Keratinocyte (primary cell): ENCODE results near the gene TMEM151B. TPM values are rescaled to one million over a fixed set of nuclear protein-coding genes. Genes with fewer than 3 reads are reported as not detected.

Source experiments
- DNase-seq: peaks from one replicate; pipeline ENCODE4 v3.0.0-alpha.2; 2011; ENCODE audit warnings: low read depth, missing footprints, low spot score
- FAIRE-seq: peaks from 2 replicates; lab custom pipeline; 2011; peaks lifted over from hg19 to GRCh38; lab: Jason Lieb, UNC
- H2AFZ ChIP-seq: 2 replicates; pipeline ENCODE4 v1.6.0; 2012; ENCODE audit warnings: low read length, control low read depth, inconsistent platforms; ENCODE audit not compliant: control insufficient read depth
- H3K27ac ChIP-seq: 2 replicates; pipeline ENCODE4 v1.5.1; 2011; ENCODE audit warnings: low read length; ENCODE audit not compliant: control insufficient read depth, insufficient read depth
- H3K27me3 ChIP-seq: 3 replicates; pipeline ENCODE4 v1.6.0; 2011; ENCODE audit warnings: low read length; ENCODE audit not compliant: control insufficient read depth, insufficient read depth; ENCODE audit errors: extremely low read depth
- H3K36me3 ChIP-seq, 2 experiments: 2 replicates in 1 of 2; 3 replicates in 1 of 2; pipeline ENCODE4 v1.5.1; 2011; ENCODE audit warnings: low read length in 2 of 2, mild to moderate bottlenecking in 1 of 2; ENCODE audit not compliant: control insufficient read depth in 2 of 2, insufficient read depth in 2 of 2; ENCODE audit errors: extremely low read depth in 1 of 2
- H3K4me1 ChIP-seq: 3 replicates; pipeline ENCODE4 v1.5.1; 2011; ENCODE audit warnings: low read length; ENCODE audit not compliant: control insufficient read depth, insufficient read depth; ENCODE audit errors: extremely low read depth
- H3K4me2 ChIP-seq: 3 replicates; pipeline ENCODE4 v1.6.0; 2011; ENCODE audit warnings: low read depth, low read length; ENCODE audit not compliant: control insufficient read depth, insufficient read depth; ENCODE audit errors: extremely low read depth
- H3K4me3 ChIP-seq, 3 experiments: fragments of 200-600 bp in 1 of 3; sonication (generic) in 1 of 3; 2 replicates in 2 of 3; 3 replicates in 1 of 3; pipeline ENCODE4 v1.5.1; 2011 to 2016; ENCODE audit warnings: low read length in 3 of 3, mild to moderate bottlenecking in 3 of 3, control low read depth in 2 of 3, inconsistent platforms in 1 of 3, low read depth in 1 of 3, mixed read lengths in 1 of 3, mixed run types in 1 of 3, moderate library complexity in 1 of 3; ENCODE audit not compliant: control insufficient read depth in 2 of 3, insufficient read depth in 2 of 3; ENCODE audit errors: extremely low read depth in 1 of 3
- H3K79me2 ChIP-seq: 2 replicates; pipeline ENCODE4 v1.6.0; 2012; ENCODE audit warnings: low read length; ENCODE audit not compliant: control insufficient read depth, insufficient read depth
- H3K9ac ChIP-seq: 3 replicates; pipeline ENCODE4 v1.6.0; 2011; ENCODE audit warnings: low read length; ENCODE audit not compliant: control insufficient read depth, insufficient read depth; ENCODE audit errors: extremely low read depth
- H3K9me1 ChIP-seq: 3 replicates; pipeline ENCODE4 v1.6.0; 2011; ENCODE audit warnings: low read length; ENCODE audit not compliant: control insufficient read depth, insufficient read depth; ENCODE audit errors: extremely low read depth
- H3K9me3 ChIP-seq: 2 replicates; pipeline ENCODE4 v1.5.1; 2012; ENCODE audit warnings: low read depth, low read length; ENCODE audit not compliant: control insufficient read depth
- H4K20me1 ChIP-seq: 3 replicates; pipeline ENCODE4 v1.6.0; 2011; ENCODE audit warnings: low read length; ENCODE audit not compliant: control insufficient read depth, insufficient read depth; ENCODE audit errors: extremely low read depth
- EZH2 ChIP-seq: IDR thresholded peaks from one replicate; pipeline ENCODE4 v1.6.1; 2012; ENCODE audit warnings: inconsistent platforms, mild to moderate bottlenecking, low read length, moderate library complexity
- dilution Hi-C: fragments of 300-500 bp; cut with MboI; formaldehyde crosslinking; loops from one replicate; pipeline ENCODE4 v1.7.0; 2020; ENCODE audit warnings: low sequenced_read_pairs; ENCODE audit not compliant: extremely low pct_ligation_motif_present
- polyA plus RNA-seq, 5 experiments: library from polyadenylated mRNA; depleted of rRNA in 3 of 5; stranded (reverse) in 3 of 5; stranded (forward) in 1 of 5; unstranded in 1 of 5; fragments of >200 nt; gene quantifications; 1 replicate in 1 of 5; 2 replicates in 3 of 5; 3 replicates in 1 of 5; pipeline versions ENCODE4 v1.2.1 to v1.2.3, GENCODE V29; 2011 to 2012; ENCODE audit warnings: missing spikeins in 2 of 5, low read depth in 1 of 5, low replicate concordance in 1 of 5
- TF ChIP-seq, protein P1 (sequence below), 3 experiments: IDR thresholded peaks in 1 of 3; conservative IDR thresholded peaks in 1 of 3; optimal IDR thresholded peaks in 1 of 3; 2 replicates in 2 of 3; 3 replicates in 1 of 3; pipeline versions ENCODE3 to v1.5.1; 2011; ENCODE audit warnings: low read length in 3 of 3, mild to moderate bottlenecking in 3 of 3, moderate library complexity in 2 of 3, control low read depth in 1 of 3, inconsistent platforms in 1 of 3; ENCODE audit not compliant: insufficient read depth in 2 of 3; ENCODE audit errors: extremely low read depth in 1 of 3

Gene TMEM151B
- polyA plus RNA-seq, 1 donor (not counting 4 experiments of a cell fraction or from before 2014, with no cell fraction given), result not detected

DNA sequence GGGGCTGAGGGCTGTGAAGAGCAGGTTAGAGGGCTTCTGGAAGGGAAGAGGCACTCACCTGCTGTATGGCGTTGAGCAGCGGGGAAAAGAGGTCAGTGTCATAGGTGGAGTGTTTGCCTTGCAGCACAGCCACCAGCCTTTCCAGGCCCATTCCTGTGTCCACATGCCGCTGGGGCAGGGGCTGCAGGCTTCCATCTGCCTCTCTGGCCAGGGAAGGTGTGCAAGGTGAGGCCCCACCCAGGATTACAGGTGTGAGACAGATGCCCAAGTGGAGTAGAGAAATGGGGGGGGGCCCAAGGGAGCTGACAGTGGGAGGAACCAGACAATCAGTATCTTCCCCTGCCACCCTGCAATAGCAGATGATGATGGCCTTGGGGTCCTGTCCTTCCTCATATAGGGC is 40.0 kb downstream of the TMEM151B start:
- peaks cover 12% of the 10 kb centered on the region for H3K79me2 ChIP-seq
- no peaks in the 10 kb centered on the region for H3K9me1 ChIP-seq
- peaks cover 19% of the 10 kb centered on the region for H3K4me1 ChIP-seq
- no peaks in the 10 kb centered on the region for H3K27me3 ChIP-seq
- peaks cover 18 to 32% of the 10 kb centered on the region in 2 experiments for H3K36me3 ChIP-seq
- no peak overlapping the region for H3K27ac ChIP-seq
- FAIRE-seq, result no peak
- no peak for DNase-seq
- H2AFZ ChIP-seq, result no peak overlapping the region
- H3K4me2 ChIP-seq, result no peak overlapping the region
- H3K9ac ChIP-seq, result no peak overlapping the region
- no peaks in the 10 kb centered on the region for H3K9me3 ChIP-seq
- H3K4me3 ChIP-seq, result no peak overlapping the region
- dilution Hi-C loops, result no loop called here
- TF ChIP-seq, protein P1, sequence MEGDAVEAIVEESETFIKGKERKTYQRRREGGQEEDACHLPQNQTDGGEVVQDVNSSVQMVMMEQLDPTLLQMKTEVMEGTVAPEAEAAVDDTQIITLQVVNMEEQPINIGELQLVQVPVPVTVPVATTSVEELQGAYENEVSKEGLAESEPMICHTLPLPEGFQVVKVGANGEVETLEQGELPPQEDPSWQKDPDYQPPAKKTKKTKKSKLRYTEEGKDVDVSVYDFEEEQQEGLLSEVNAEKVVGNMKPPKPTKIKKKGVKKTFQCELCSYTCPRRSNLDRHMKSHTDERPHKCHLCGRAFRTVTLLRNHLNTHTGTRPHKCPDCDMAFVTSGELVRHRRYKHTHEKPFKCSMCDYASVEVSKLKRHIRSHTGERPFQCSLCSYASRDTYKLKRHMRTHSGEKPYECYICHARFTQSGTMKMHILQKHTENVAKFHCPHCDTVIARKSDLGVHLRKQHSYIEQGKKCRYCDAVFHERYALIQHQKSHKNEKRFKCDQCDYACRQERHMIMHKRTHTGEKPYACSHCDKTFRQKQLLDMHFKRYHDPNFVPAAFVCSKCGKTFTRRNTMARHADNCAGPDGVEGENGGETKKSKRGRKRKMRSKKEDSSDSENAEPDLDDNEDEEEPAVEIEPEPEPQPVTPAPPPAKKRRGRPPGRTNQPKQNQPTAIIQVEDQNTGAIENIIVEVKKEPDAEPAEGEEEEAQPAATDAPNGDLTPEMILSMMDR (optimal IDR thresholded peaks at IDR 0.05 in 1 of 3, IDR thresholded peaks at IDR 0.05 in 1 of 3, conservative IDR thresholded peaks at IDR 0.05 in 1 of 3; ENCODE audit: extremely low read depth in 1 of 3, insufficient read depth in 2 of 3, low read length in 3 of 3), result no peak
- TF ChIP-seq EZH2, result no peak
- no peaks in the 10 kb centered on the region for H4K20me1 ChIP-seq

DNA sequence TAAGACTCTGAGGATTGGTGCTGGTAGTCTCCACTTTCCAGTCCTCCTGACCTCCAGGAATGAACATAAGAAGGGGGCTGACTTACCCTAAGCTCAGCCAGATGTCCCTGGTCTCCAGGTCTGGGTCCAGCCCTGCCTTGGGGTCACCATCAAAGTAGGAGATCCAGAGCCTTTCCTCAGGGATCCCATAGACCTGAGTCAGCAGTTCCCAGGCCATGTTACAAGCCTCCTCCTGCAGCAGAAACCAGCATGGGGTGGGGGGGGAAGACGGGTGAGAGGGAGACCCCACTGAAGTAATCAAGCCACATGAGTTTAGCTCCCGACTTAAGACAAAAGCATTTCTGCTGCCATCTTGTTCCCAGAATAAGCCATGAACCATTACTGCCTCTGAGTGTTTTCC is 41.1 kb downstream of the TMEM151B start:
- H3K9me1 ChIP-seq, result no peaks in the 10 kb centered on the region
- peaks cover 12% of the 10 kb centered on the region for H3K79me2 ChIP-seq
- DNase-seq (no peak), FAIRE-seq (no peak)
- no peaks in the 10 kb centered on the region for H3K27me3 ChIP-seq
- H4K20me1 ChIP-seq, result no peaks in the 10 kb centered on the region
- H2AFZ ChIP-seq, result no peak overlapping the region
- H3K4me3 ChIP-seq, result no peak overlapping the region
- no peak overlapping the region for H3K27ac ChIP-seq
- H3K4me2 ChIP-seq, result no peak overlapping the region
- dilution Hi-C loops, result no loop called here
- H3K9me3 ChIP-seq, result no peaks in the 10 kb centered on the region
- H3K36me3 ChIP-seq, result peaks cover 16 to 27% of the 10 kb centered on the region in 2 experiments
- peaks cover 19% of the 10 kb centered on the region for H3K4me1 ChIP-seq
- no peak overlapping the region for H3K9ac ChIP-seq
- TF ChIP-seq EZH2, result no peak
- TF ChIP-seq, protein P1 (optimal IDR thresholded peaks at IDR 0.05 in 1 of 3, IDR thresholded peaks at IDR 0.05 in 1 of 3, conservative IDR thresholded peaks at IDR 0.05 in 1 of 3; ENCODE audit: extremely low read depth in 1 of 3, insufficient read depth in 2 of 3, low read length in 3 of 3), result no peak
